NCI-H2196 (cell line): ENCODE measurements around the gene ZNF592.
A peak's percentile ranks its signal among the peaks of the same experiment; 100 is the strongest.
"Not testable (repeated sequence)": the region's sequence is repeated elsewhere in the genome, so short reads cannot be mapped to it uniquely, and the experiment has no call there.

Experiments
- DNase-seq: peaks from one replicate; lab custom pipeline; 2025; ENCODE audit not compliant: unreplicated experiment; lab: John Stamatoyannopoulos, UW

Gene ZNF592

DNA sequence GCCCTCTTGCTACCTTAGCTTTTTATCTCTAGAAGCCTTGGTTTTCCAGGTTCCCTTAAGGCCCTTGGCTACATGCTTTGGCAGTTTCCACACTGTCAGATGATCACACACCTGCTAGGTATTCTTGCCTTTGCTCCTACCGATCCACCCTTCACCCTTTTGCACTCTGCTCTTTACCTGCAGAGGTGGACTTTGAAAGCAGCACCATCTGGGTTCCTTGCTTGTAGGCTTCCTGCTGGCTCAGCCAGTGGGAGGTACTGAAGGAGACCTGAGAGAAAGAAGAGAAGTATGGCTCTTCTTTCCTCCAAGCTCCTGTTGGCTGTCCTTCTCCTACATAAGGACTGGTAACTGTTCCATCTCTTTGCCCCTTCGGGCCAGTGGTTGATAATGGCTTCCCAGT is 7.3 kb upstream of the ZNF592 start:
- no peak for DNase-seq

DNA sequence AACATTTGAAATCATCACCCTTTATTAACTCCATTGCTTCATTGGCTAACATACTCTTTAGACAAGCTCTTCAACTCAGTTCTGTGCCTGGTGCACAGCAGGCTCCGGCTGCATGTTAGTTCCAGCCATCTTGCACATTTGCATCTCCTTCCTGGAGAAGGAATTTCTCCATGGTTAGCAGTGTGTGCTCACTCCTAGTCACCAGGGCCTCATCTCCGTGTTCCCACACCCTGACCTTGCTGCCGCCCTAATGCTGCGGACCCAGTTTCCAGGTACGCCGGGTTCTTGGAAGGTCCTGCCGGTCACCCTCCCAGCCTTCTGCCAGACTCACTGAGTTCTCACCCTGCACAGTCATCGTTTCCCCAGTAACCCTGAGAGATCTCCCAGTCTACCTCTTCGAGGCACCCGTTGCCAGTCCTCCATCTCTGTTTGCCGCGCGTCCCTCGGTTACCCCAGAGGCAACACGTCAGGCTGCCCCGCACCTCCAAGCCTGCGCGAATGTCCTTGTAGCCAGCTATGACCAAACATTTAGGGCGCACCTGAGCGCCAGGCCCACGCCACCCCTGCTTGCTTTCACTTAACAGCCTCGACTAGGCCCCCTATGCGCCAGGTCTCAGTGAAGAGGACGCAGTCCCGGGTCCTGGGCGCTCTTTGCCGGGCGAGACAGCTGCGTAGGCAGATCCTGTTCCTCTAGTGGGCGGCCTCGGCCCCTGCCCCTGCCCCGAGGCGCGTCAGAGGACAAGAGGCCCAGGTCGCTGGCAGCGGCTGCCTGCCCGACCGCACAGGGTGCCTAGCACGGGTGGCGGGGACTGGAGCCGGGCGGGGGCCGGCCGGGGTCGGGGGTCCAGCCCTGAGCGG is 747 bp upstream of the ZNF592 start:
- DNase-seq, result peak; percentile 36

DNA sequence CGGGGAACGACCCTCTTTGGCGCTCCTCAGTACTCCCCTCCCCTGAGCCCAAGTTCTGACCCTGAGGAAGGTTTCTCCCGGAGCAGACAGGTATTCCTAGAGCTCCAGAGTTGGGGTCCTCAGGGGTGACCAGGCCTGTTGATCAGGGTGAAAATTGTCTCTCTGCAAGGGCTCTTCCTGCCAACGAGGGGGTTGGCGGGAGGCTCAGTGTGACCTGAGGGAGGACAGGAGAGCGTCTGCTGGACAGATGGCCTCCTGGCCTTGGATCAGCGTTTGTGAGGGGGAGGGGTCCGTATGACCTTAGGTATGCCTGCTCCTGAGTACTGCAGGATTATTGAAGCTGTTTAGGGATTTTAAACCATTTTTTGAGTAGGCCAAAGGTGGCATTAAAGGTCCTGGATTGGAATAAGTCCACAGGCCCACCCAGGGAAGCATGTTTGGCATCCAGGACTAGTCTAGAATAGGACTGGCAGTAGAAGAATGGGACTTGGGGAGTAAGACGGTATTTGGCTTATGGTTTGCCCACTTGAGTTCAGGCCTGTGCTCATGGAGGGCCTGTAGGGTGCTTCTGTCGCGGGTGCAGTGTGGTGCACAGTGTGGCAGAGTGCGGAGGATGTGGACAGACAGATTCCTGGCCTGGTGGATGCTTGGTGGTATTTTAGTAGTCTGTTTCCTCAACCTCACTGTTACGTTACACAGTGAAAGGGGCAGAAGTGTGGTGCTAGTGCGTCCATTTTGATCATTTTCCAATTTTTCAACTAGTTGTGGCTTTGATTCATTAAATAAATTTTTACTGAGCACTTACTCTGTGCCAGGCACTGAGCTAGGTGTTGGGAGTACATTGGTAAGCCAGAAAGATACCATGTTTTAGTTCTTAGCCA is 959 bp downstream of the ZNF592 start:
- no peak for DNase-seq

DNA sequence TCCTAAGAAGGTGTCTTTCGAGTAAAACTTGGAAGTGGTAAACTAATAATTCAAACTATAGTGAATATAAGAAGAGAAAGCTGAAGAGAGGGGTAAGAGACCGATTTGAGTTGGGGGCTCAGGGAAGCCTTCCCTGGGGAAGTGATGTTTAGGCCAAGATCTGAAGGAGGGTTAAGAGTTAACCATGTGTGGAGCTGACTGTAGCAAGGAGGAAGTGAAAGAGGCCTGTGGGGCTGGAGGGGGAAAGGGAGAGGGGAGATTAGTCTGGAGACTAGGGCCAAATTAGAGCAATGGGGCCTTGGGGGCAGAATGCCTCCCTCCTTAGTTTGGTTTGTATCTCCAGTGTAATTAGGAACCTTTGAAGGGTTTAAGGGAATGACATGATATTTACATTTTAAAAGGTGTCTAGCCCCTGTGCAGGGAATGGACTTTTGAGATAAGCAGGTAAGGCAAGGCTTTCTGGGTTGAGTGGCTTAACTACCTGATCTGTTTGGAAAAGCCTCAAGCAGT is 2.2 kb downstream of the ZNF592 start:
- no peak for DNase-seq

DNA sequence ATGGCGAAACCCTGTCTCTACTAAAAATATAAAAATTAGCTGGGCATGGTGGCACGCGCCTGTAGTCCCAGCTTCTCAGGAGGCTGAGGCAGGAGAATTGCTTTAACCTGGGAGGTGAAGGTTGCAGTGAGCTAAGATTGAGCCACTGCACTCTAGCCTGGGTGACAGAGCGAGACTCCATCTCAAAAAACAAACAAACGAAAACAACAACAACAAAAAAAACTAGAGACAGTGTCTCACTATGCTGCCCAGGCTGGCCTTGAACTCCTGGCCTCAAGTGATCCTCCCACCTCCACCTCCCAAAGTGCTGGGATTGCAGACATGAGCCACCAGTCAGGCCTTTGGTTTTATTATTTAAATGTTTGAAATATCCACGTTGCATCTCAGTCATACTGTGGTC is 3.3 kb downstream of the ZNF592 start:
- not testable (repeated sequence) for DNase-seq

DNA sequence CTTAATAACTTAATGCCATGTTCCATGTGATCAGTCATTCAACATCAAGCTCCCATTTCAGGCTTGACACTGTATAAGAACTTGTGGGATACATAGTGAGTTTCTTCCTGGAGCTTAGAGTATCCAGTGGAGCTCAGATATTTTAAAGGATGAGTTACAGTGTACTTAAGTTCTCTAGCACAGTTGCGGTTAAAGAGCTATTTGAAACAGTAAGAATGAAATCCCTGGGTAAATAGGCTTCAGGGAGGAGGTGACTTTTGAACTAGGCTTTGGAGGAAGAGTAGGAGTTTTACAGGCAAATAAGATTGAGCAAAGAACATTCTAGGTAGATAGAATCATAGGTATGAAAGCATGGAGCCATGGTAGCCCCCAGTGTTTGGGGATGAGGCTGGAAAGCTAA is 3.8 kb downstream of the ZNF592 start:
- DNase-seq, result no peak

DNA sequence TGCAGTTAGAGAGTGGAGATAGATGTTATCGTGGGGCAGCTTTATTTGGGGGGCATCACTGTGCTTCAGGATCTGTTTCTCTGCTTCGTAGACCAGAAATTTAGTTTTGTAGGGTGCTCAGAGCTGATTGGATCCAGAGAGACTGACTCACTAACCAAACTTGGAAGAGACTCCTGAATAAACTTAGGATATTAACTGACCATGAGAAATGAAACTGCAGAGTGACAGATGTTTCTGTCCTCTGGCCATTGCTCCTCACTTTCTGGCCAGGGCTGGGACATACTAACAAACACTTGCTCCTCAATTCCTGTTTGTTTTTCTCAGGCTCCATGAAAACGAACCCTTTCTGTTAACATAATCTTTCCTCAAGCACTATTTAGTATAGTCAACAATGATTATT is 4.3 kb downstream of the ZNF592 start:
- DNase-seq, result no peak

DNA sequence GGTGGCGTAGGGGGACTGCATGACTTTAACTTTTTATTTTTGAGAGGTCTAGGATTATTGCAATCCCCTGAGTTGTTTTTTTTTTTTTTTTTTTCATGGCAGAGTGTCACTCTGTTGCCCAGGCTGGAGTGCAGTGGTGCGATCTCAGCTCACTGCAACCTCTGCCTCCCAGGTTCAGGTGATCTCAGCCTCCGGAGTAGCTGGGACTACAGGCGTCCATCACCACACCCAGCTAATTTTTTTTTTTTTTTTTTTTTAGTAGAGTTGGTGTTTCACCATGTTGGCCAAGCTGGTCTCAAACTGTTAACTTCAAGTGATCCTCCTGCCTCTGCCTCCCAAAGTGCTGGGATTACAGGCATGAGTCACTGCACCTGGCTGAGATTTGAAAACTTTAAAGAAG is 6.5 kb downstream of the ZNF592 start:
- DNase-seq, result not testable (repeated sequence)

DNA sequence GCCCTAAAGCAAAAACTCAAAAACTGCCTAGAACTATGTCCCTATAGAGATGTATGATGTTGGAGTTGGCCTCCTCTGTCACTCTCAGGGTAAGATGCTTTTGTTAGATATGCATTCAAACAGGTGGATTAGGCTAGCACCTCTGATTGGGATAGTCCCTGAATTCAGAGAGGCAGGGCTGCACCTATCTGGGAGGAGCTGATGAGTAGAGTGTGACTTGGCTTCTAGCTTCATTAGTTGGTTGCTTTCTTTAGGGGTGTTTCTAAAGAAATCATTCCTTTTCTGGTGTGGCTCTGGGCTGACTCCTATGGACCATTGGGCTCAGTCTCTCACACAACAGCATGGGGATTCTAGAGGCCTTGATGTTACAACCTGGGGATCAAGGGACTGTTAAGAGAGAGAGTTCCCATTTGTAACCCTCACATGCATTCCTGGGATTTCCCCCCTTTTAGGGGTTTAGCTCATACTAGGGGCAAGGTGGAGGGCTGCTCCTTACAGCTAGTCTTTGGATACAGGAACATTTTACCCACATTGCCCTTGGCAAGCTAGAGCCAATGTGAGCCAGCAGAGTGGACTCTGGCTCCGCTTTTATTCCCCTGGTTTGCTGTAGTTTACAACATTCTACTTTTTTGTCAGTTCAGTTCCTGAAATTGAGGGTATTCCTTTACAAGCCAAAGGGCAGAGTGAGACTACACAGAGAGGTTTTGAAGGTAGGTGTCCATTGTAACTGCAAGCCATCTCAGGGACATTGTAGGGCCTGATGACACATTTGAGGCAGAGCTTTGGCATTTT is 7.5 kb downstream of the ZNF592 start:
- no peak for DNase-seq

DNA sequence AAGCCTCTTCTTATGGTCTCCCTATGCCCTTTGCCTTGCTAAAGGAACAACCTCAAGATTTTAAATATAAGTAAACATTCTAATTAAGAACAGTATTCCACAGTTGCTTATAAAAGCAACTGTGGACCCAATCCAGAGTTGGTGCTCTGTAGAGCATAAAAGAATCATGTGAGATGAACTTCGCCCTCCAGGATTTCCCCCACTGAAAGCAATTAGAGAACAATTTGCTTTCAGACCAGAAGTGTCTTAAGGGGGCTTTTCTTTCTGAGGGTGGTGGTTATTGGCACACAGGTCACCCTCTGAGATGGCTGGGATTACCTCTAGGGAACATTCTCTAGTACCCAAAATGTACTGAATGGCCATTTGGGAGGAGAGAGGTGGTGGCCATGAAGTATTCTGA is 10.6 kb downstream of the ZNF592 start:
- no peak for DNase-seq

DNA sequence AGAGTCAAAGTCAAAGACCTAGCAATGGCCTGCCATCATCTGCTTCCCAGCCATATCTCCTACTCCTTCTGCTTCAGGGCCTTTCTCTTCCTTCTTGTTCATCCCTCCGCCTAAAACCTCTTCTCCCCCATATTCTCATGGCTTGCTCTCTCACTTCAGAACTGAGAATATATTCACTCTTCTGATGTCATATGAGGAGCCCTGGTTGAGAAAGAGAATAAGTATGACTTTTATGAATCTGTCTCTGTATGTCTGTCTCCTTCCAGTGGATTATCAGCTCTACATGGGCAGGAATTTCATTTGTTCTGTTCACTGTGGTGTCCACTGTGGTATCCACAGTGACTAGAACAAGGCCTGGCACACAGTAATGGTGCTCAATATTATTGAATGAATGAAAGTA is 11.8 kb downstream of the ZNF592 start:
- DNase-seq, result no peak

DNA sequence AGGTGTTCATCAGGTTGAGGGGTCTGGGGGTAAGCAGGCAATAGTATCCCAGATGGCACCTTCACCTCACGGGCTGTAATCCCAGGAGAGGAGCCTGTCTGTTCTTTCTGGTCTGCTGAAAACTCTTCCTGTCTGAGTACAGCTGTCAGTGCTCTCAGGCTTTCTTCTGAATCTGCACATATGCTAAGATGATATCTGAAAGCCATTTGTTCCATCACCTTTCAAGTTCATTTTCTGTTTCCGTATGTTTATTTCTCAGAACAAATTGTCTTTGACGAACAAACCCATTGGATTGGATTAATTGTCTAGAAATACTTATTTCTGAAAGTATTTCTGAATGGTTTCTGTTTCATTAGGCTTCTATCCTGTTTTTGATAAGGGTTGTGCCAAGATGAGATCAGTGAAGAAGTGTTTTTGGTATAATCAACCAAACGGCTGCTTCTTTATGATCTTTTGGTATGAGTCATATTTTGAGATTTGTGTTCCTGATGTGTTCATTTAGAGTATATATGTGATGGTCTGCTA is 13.3 kb downstream of the ZNF592 start:
- no peak for DNase-seq

DNA sequence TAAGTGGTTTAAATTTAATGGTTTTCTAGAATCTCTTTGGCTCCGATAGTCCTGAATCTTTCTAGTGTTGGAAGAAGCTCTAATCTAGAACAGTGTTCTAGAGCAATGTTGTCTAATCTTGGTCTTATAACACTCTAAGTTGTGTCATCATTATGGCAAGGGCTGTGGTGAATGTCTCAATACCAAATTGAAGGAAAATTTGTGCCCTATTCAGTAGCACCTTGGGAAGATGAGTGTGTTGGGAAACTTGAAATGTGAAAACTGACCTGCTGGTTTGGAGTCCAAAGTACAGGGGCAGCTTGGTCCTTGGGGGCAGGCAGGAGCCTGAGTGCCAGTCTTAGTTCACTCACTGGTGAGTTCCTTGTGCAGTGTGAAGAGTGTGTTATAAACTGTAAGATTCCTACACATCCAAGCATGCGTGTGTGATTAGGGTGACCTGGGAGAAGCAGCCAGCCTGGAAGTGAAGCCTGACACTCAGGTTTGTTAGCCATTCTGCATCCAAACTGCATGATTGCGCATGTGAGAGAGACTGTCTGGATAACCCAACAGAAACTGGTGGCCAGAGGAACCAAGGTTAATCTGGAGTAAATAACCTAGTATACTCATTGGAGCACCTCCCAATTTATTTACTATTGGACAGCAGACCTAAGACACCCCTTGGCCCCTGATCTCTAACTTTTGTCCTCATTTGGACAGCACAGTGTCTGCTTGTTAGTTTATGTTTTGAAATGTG is 14.6 kb downstream of the ZNF592 start:
- DNase-seq, result no peak

DNA sequence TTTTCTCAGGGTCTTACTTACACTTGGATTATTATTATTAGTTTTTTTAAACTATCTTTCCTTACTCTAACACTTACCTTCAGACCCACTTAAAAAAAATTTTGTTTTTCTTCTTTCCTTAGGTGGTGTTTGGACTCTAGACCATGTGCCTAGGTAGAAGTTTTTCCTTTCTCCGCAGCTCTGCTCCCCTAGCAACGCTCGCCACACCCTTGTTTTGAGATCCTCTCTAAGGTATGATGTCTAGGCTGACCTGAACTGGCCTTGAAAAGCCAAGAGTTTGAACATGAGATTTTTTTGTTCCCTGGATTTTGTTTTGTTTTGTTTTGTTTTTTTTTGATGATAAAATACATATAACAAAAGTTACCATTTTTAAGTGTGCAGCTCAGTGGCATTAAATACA is 16.2 kb downstream of the ZNF592 start:
- no peak for DNase-seq

DNA sequence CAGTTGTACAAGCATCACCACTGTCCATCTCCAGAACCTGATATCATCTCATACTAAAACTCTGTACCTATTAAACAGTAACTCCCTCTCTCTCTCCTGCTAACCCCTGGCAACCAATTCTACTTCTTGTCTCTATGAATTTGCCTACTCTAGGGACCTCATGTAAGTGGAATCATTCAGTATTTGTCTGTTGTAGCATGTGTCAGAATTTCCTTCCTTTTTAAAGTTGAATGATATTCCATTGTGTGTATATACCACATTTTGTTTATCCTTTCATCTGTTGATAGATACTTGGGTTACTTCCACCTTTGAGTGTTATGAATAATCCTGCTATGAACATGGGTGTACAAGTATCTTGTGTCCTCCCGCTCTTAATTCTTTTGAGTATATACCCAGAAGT is 16.6 kb downstream of the ZNF592 start:
- DNase-seq, result no peak

DNA sequence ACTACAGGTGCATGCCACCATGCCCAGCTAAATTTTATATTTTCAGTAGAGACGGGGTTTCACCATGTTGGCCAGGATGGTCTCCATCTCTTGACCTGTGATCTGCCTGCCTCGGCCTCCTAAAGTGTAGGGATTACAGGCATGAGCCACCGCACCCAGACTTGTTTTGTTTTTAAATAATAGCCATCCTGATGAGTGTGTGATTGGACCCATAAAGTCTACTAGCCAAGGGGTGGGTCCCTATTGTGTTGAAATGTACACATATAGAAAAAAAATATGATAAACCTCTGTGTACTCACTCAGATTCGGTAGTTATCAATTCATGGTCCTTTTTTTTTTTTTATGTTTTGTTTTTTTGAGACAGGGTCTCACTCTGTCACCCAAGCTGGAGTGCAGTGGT is 17.3 kb downstream of the ZNF592 start:
- DNase-seq, result no peak

DNA sequence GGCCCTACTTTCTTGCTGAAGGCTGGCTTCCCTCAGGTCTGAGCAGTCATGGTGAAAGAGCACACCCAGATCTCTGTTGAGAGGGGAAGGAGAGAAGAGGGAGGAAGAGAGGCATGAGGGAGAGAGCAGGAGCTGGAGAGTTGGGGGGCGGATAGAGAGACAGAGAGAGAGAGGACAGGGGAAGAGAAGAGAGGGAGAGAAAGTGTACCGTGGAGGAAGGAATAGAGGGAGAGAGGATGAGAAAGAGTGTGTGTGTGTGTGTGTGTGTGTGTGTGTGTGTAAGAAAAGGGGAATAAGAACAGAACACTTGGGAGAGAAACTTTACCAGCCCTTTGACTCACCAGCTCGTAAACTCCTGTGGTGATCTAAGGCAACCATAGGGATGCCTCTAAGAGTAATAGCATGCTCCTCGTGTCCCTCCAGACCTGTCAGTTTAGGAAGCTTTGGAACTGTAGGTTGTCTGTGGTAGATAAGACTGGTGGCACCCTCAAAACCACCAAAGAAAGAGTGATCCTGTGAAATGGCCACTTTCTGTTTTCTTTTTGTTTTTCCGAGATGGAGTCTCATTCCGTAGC is 18.2 kb downstream of the ZNF592 start:
- no peak for DNase-seq

DNA sequence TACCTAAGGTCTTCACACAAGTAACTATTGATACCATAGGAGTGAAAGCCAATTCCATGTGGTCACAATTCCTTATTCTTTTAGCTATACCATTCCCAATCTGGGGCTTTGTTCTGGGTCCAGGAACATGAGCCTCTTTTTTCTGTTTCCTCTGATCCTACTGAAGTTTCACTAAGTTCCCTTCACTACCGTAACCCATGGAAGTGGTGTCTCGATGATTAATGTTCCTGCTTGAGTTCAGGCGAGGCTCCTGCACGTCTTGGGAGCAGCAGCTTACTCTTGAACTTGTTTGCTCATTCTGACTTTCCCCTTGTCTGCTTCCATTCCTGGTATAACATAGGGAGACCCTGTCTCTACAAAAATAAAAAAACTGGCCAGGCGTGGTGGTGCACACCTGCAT is 23.6 kb downstream of the ZNF592 start:
- DNase-seq, result no peak

DNA sequence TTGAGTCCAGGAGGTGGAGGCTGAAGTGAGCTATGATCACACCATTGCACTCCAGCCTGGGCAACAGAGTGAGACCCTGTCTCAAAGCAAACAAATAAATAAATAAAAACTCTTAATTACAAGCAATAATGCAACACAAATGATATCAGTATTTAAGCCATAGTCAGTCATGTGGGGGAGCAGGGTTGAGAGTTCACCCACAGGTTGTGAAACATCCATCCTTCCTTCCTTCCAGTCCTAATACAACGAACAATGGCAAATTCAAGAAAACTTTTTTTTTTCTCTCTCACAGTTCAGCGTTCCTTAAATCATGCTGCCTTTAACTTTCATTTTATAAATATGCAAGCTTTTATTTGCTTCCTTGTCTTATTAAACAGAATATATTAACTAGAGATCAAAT is 24.1 kb downstream of the ZNF592 start:
- no peak for DNase-seq

DNA sequence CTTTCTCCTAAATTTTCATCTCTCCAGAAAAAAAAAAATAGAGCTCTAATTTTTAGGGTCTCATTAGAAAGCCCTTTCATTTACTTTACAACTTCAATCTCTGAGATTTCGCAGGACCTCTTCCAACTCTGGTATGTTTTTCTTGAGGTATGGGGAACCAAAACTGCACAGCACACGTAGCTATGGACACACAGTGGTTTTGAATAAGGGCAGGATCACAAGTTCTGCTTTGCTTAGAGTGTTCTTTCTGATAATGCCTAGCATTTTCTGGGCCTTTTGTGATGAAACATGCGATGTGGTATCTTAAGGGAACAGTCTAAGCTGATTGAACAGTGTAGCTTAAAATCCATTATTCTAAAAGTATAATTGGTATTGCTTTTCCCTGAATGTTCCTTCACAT is 25.3 kb downstream of the ZNF592 start:
- DNase-seq, result no peak
